H7 (cell line): Measurements from ENCODE around the gene DMPK. TPM values are rescaled to one million over a fixed set of nuclear protein-coding genes. Genes with fewer than 3 reads are reported as not detected.

Experiments used
- DNase-seq: peaks from one replicate; pipeline ENCODE4 v3.0.0; 2012
- H3K27me3 ChIP-seq: 2 replicates; pipeline ENCODE4 v1.6.0; 2011; ENCODE audit warnings: mild to moderate bottlenecking, low read length; ENCODE audit not compliant: control insufficient read depth, insufficient read depth
- H3K36me3 ChIP-seq: replicated peaks from 2 replicates; pipeline ENCODE4 v1.5.1; 2011; ENCODE audit warnings: low read length; ENCODE audit not compliant: control insufficient read depth, insufficient read depth
- H3K4me3 ChIP-seq: 2 replicates; pipeline ENCODE4 v1.5.1; 2011; ENCODE audit warnings: low read depth, mild to moderate bottlenecking, control low read depth, low read length, moderate library complexity; ENCODE audit not compliant: insufficient read depth
- total RNA-seq: library from RNA; depleted of rRNA; stranded (reverse); fragments of >200 nt; shearing (Covaris generic); gene quantifications from 2 replicates; pipeline ENCODE4 v1.2.3, GENCODE V29; 2014

DMPK gene
- total RNA-seq, 1 experiment from 2014 or later: 6.4 TPM

DNA sequence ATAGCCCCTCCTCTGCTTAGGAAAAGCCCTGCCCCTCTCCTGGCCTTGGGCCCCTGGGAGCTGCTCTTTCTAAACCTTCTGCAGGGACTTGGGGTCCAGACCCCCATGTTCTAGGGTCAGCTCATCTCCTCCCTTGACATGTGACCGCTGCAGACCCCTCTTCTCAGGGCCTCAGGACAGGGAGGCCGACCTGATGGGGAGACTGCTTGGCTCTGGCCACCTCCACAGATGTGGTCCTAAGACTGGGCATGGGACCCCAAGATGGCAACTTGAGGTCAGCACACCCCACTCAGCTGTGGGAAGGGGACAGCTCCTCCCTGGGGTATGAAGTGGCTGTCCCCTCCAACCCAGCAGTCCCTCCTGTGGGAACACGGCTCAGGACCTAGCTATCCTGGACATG lies 9.4 kb downstream of the DMPK start:
- Histone ChIP-seq H3K4me3 (no peak overlapping the region), H3K27me3 (peaks cover 10% of the 10 kb centered on the region; the same call in 1 of the 2 replicates), H3K36me3 (peaks cover 2% of the 10 kb centered on the region)
- DNase-seq: peak; percentile 26

DNA sequence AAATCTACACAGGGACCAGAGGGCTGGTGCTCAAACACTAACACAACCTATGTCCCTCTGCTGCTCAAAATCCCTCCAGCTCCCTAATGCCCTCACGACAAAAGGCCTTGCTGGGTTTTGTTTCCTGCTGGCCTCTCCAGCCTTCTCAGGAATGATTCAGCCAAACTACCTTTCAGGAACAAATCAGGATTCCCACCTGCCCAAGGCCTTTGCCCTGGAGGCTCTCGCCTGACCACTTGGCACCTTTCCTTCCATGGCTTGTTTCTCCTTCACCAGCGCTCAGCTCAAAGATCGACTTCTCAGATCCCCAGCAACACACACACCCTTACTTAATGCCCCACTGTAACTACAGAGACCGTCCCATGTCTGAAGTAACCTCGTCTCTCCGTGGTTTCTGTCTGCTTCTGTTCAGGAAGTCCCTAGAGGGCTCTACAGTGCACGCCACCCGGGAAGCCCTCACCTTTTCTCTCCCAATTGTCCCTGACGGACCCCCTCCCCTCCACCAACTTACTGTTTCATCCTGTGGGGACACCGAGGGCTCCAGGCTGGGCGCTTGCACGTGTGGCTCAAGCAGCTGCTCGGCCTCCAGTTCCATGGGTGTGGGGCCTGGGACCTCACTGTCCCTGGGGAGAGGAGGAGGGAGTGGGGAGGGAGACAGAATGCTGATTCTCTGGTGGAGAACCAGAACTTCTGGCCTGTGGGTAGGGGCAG lies 10.0 kb downstream of the DMPK start:
- no peak overlapping the region for H3K4me3 ChIP-seq
- H3K36me3 ChIP-seq: peaks cover 2% of the 10 kb centered on the region; the same call in 1 of the 2 replicates
- H3K27me3 ChIP-seq: peaks cover 10% of the 10 kb centered on the region; the same call in 1 of the 2 replicates
- DNase-seq: peak; percentile 52

- DNase-seq: peak; percentile 81
- Histone ChIP-seq H3K36me3 (no peaks in the 10 kb centered on the region), H3K4me3 (peak overlapping the region; percentile 62), H3K27me3 (peaks cover 10% of the 10 kb centered on the region; the same call in 1 of the 2 replicates)
Observed at GRCh38 chr19:45771311-45771933, 10.9 kb downstream of the DMPK start.

DNA sequence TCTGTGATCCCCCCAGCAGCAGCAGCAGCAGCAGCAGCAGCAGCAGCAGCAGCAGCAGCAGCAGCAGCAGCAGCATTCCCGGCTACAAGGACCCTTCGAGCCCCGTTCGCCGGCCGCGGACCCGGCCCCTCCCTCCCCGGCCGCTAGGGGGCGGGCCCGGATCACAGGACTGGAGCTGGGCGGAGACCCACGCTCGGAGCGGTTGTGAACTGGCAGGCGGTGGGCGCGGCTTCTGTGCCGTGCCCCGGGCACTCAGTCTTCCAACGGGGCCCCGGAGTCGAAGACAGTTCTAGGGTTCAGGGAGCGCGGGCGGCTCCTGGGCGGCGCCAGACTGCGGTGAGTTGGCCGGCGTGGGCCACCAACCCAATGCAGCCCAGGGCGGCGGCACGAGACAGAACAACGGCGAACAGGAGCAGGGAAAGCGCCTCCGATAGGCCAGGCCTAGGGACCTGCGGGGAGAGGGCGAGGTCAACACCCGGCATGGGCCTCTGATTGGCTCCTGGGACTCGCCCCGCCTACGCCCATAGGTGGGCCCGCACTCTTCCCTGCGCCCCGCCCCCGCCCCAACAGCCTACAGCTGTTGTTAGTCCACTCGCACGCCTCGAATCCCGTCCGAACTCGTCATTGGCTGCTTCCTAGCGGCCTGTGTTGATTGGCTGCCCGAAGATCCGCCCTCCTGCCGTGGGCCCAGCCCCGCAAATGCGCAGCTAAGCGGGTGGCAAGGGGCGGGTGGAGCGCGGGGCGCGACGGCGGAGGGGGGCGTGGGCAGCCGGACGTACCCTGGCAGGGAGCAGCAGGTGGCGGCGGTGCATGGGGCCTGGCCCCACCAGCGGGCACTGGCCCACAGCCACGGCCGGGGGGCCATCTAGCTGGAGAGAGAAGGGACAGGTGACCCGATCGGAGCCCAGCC lies 11.8 kb downstream of the DMPK start:
- H3K36me3 ChIP-seq: no peaks in the 10 kb centered on the region
- DNase-seq: peak; percentile 99
- peaks cover 10% of the 10 kb centered on the region; the same call in 1 of the 2 replicates for H3K27me3 ChIP-seq
- H3K4me3 ChIP-seq: peak overlapping the region; percentile 74

DNA sequence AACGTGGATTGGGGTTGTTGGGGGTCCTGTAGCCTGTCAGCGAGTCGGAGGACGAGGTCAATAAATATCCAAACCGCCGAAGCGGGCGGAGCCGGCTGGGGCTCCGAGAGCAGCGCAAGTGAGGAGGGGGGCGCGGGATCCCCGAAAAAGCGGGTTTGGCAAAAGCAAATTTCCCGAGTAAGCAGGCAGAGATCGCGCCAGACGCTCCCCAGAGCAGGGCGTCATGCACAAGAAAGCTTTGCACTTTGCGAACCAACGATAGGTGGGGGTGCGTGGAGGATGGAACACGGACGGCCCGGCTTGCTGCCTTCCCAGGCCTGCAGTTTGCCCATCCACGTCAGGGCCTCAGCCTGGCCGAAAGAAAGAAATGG lies 12.5 kb downstream of the DMPK start:
- Histone ChIP-seq H3K27me3 (peaks cover 10% of the 10 kb centered on the region; the same call in 1 of the 2 replicates), H3K4me3 (peak overlapping the region; percentile 74), H3K36me3 (no peaks in the 10 kb centered on the region)
- DNase-seq: peak; percentile 69

DNA sequence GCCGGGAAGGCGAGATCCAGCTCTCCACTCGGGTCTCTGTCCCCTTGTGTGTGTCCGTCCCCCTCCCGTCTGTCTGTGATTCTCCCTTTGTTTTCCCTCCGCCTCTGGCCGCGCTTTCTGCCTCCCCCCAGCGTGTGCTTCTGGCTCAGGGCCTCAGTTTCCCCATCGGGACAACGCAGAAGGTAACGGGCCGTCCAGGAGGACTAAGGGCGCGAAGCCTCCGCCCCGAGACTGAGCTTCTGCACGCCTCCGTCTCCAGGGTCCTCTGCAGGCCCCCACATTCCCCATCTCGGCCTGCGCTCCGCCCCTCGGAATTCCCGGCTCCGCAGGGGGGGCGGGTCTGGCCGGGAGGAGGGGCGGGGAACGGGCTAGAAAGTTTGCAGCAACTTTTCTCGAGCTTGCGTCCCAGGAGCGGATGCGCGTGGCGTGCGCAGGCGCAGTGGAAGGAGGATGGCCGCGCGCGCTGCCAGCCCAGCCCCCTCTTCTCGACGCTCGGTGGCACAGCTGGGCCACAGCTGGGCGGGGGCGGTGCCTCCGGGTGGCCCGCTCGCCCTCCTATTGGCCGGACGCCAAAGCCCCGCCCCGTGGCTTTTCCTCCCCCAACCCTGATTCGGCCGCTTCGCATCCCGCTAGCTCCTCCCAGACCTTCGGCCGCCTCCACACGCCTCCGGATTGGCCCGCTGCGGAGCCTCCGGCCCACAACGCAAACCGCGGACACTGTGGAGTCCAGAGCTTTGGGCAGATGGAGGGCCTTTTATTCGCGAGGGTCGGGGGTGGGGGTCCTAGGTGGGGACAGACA lies 13.1 kb downstream of the DMPK start, which contains the start of gene SIX5:
Gene SIX5 (minus strand): TSS at position 269 of the 799 bp plus-strand sequence. CDS start 408 bp downstream, outside the sequence.
- H3K27me3 ChIP-seq: peaks cover 10% of the 10 kb centered on the region; the same call in 1 of the 2 replicates
- peak within 1 kb of the TSS; percentile 92 for H3K4me3 ChIP-seq
- DNase-seq: peak; percentile 99
- no peaks in the 10 kb centered on the region for H3K36me3 ChIP-seq

DNA sequence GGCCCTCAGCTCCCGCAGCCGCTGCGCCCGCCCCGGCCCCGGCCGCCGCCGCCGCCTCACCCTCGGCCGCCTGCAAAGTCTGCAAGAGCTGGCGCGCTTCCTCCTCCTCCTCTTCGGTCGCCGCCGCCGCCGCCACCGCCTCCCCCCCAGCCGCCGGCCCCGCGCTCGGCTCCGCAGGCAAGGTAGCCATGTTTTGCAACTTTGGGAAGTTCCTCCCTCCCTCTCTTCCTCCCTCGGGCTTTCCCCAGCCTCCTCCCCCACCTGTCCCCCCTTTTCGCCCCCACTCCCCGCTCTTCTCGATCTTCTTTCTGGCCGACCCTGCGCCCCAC lies 13.7 kb downstream of the DMPK start:
- H3K27me3 ChIP-seq: peaks cover 10% of the 10 kb centered on the region; the same call in 1 of the 2 replicates
- no peaks in the 10 kb centered on the region for H3K36me3 ChIP-seq
- H3K4me3 ChIP-seq: peak overlapping the region; percentile 92
- DNase-seq: peak; percentile 79

GRCh38 chr19:45767881-45768654 lies 14.2 kb downstream of the DMPK start:
- H3K36me3 ChIP-seq: no peaks in the 10 kb centered on the region
- peaks cover 10% of the 10 kb centered on the region; the same call in 1 of the 2 replicates for H3K27me3 ChIP-seq
- H3K4me3 ChIP-seq: peak overlapping the region; percentile 92
- DNase-seq: peak; percentile 82

- H3K27me3 ChIP-seq: peaks cover 8% of the 10 kb centered on the region; the same call in 1 of the 2 replicates
- DNase-seq: peak; percentile 90
- peak overlapping the region; percentile 92 for H3K4me3 ChIP-seq
- H3K36me3 ChIP-seq: no peaks in the 10 kb centered on the region
Observed at GRCh38 chr19:45767410-45767880, 14.8 kb downstream of the DMPK start.

GRCh38 chr19:45766869-45767346 lies 15.4 kb downstream of the DMPK start:
- no peak for DNase-seq
- peak overlapping the region; percentile 92 for H3K4me3 ChIP-seq
- H3K36me3 ChIP-seq: no peaks in the 10 kb centered on the region
- peaks cover 8% of the 10 kb centered on the region; the same call in 1 of the 2 replicates for H3K27me3 ChIP-seq

DNA sequence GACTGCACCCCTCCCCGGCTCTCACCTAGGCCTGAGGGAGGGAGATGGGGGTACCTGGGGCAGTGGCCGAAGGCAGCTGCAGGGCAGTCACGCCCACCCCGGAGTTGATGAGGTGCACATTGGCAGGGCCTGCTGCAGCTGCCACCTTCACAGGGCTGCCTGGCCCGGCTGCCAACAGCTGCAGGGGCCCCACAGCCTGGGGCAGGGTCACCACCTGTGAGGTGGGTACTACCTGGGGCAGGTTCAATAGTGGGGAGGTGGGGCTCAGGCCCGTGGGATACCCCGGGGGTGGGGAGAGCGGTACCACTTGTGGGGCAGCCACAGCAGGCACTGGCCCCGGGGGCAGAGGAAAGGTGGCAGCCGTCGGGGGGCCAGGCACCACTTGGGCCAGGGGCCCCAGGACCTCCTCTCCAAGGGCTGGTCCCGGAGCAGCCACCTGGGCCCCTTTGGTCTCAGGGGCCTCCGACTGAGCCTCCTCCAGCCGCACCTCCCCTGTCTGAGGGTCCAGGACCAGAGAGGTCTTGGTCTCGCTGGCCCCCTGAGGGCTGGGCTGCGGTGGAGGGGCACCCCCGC lies 15.9 kb downstream of the DMPK start:
- peak; percentile 70 for DNase-seq
- Histone ChIP-seq H3K36me3 (no peaks in the 10 kb centered on the region), H3K4me3 (no peak overlapping the region), H3K27me3 (peaks cover 3% of the 10 kb centered on the region; the same call in 1 of the 2 replicates)

DNA sequence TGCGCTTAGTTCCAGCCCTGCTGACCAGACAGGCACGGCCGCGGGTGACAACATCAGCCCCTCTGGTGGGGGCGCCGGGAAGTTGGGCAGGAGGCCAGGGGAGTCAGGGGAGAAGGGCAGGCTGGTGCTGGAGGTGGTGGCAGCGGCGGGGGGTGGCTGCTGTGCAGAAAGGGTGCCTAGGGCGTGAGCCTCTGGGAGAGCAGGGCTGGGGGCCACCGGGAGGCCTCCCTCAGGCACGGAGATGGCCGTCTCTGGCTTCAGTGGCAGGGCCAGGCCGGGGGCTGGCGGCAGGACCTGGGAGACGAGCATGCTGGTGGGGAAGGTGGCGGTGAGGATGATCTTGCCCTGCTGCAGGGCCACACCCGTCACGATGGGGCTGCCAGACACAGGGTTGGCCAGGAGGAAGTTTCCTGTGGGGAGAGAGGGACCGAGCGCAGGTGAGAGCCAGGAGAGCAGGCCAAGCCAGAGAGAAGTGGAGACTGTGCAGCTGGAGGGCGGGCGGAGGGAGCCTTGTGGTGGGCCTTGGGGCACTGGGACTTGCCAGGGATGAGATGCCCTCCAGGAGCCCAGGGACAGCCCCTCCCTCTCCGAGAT lies 16.5 kb downstream of the DMPK start:
- Histone ChIP-seq H3K36me3 (no peaks in the 10 kb centered on the region), H3K4me3 (no peak overlapping the region), H3K27me3 (no peaks in the 10 kb centered on the region)
- peak; percentile 68 for DNase-seq
